C4-2B (cell line): ENCODE measurements around the gene CTDSPL.

ENCODE experiments used
- H3K27ac ChIP-seq: fragments of 450-650 bp; 2 replicates; pipeline ENCODE4 v1.5.1; 2017
- CTCF ChIP-seq: fragments of 450-650 bp; conservative IDR thresholded peaks from 2 replicates; pipeline ENCODE4 v1.5.1; 2017; ENCODE audit warnings: mild to moderate bottlenecking
- ZFX ChIP-seq: fragments of 450-650 bp; IDR thresholded peaks from 2 replicates; pipeline ENCODE4 v1.6.1; 2017

The CTDSPL gene

GRCh38 chr3:37892927-37893600 is 31.4 kb downstream of the CTDSPL start:
- peak overlapping the region; percentile 34; the same call in 1 of the 2 replicates for H3K27ac ChIP-seq

DNA sequence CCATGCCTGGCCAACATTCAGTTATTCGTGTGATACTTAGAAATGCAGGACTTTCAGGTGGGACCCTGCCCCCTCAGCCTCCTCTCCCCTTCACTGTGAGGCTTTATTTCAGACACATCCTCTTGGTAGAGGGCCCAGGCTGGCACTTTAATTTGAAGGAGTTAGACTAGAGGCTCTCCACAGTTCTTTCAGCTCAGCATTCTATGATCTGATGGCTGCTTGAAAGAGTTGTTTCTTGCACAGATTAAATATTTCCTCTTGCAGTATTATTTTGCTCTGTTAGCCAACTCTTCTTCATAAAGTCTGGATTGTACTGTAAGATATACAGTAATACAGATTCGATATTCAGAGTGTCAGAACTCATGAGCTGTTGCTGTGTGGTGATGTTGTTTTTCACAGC is 35.1 kb downstream of the CTDSPL start:
- no peak for TF ChIP-seq CTCF
- TF ChIP-seq ZFX = no peak
- no peak overlapping the region for H3K27ac ChIP-seq

More at GRCh38 chr3:37892927-37893600, 31.4 kb downstream of the CTDSPL start:
- TF ChIP-seq CTCF = no peak
- TF ChIP-seq ZFX = no peak

DNA sequence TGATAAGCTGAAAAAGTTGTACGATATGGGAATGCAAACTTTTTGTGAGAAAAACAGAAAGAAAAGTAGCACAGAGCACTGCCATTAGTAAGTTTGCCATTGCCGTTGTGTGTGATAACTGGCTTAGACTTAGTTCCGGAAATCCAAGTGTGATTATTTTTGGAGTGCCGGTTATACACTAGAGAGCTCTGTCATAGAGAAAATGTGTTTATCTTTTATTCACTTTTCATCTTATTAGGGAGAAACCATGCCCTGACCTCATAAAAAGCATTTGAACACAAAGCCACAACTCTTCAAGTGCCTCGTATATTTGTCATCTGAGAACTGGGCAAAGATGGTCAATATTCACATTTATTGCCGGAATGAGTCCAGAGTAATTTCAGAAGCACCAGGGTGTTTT is 36.1 kb downstream of the CTDSPL start:
- TF ChIP-seq ZFX (no peak), CTCF (no peak)

DNA sequence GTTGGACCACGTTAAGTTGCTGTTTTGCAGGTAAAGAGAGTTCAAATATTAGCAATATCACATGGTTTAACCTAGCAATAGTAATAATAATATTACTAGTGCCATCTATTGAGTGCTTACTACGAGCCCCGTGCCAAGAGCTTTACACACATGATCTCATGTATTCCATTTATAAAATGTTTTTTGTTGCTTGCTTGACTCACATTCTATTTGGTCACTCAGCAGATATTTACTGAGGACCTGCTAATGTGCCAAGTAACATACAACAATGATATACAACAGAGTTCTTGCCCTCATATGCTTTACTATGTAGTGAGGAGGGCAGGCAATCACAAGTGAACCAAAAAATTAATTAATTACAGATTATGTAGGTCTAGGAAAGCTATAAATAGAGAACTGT is 36.7 kb downstream of the CTDSPL start:
- TF ChIP-seq CTCF (no peak), ZFX (no peak)
- no peak overlapping the region for H3K27ac ChIP-seq

More for the DNA sequence above, 36.1 kb downstream of the CTDSPL start:
- H3K27ac ChIP-seq = no peak overlapping the region

- no peak overlapping the region for H3K27ac ChIP-seq
- TF ChIP-seq ZFX (no peak), CTCF (no peak)
These were observed 37.5 kb downstream of the CTDSPL start for GRCh38 chr3:37899101-37899707.

GRCh38 chr3:37899711-37900306 is 38.1 kb downstream of the CTDSPL start:
- TF ChIP-seq CTCF (no peak), ZFX (no peak)
- H3K27ac ChIP-seq = no peak overlapping the region

DNA sequence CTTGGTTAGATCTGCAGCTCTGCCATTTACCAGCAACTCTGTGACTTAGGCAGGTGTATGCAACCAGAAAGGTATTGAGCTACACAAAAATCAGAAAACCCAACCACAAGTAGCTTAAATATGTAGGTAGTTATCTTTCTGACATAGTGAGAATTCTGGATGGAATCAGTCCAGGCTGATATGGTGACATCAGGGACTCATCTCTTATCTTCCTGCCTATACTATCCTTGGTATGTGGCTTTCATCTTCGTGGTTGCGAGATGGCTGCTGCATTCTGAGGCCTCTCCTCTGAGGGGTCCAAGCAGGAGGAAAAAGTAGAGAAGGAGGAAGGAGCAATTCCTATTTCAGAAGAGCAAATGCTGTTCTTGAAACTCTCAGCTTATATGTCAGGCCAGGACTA is 40.0 kb downstream of the CTDSPL start:
- H3K27ac ChIP-seq = no peak overlapping the region
- TF ChIP-seq ZFX (no peak), CTCF (no peak)
